ENCODE data around the gene KRT83.
A peak's percentile ranks its signal among the peaks of the same experiment; 100 is the strongest.

KRT83 gene

DNA sequence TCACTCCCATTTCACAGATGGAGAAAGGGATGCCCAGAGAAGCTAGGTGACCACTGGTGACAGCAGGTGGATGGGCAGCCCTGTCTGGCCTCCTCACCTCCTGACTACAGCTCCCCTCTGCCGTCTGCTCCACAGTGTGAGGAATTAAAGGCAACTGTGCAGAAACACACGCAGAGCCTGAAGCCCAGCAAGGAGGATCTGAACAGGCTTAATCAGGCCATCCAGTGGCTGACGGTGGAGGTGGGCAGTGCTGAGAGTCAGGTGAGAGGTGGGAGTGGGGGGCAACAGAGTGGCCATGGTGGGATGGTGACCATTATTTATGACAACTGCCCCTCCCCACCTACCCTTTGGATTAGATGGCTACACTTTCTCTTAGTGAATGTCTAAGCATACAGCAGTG, 45.5 kb downstream of the KRT83 start:
- no peak overlapping the region for H3K27ac ChIP-seq (replicated peaks)
- peaks cover 13% of the 10 kb centered on the region for H3K27me3 ChIP-seq (ENCODE audit: insufficient read depth, poor library complexity, severe bottlenecking)
- no peak for DNase-seq (ENCODE audit: low read depth in 1 of 2, low spot score in 1 of 2)
- no peak overlapping the region for H3K4me3 ChIP-seq (replicated peaks; ENCODE audit: insufficient read depth, low read length)
- no peak for TF ChIP-seq POLR2AphosphoS5 (IDR thresholded peaks at IDR 0.05; ENCODE audit: low read depth)
- TF ChIP-seq REST (IDR thresholded peaks at IDR 0.05; ENCODE audit: insufficient replicate concordance, low read depth): no peak
- TF ChIP-seq SPI1 (IDR thresholded peaks at IDR 0.05; ENCODE audit: borderline replicate concordance, low read depth): no peak
- TF ChIP-seq, protein P1, sequence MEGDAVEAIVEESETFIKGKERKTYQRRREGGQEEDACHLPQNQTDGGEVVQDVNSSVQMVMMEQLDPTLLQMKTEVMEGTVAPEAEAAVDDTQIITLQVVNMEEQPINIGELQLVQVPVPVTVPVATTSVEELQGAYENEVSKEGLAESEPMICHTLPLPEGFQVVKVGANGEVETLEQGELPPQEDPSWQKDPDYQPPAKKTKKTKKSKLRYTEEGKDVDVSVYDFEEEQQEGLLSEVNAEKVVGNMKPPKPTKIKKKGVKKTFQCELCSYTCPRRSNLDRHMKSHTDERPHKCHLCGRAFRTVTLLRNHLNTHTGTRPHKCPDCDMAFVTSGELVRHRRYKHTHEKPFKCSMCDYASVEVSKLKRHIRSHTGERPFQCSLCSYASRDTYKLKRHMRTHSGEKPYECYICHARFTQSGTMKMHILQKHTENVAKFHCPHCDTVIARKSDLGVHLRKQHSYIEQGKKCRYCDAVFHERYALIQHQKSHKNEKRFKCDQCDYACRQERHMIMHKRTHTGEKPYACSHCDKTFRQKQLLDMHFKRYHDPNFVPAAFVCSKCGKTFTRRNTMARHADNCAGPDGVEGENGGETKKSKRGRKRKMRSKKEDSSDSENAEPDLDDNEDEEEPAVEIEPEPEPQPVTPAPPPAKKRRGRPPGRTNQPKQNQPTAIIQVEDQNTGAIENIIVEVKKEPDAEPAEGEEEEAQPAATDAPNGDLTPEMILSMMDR (IDR thresholded peaks at IDR 0.05; ENCODE audit: insufficient read depth, low read length): no peak
- TF ChIP-seq GABPA (IDR thresholded peaks at IDR 0.05; ENCODE audit: low read depth): no peak

DNA sequence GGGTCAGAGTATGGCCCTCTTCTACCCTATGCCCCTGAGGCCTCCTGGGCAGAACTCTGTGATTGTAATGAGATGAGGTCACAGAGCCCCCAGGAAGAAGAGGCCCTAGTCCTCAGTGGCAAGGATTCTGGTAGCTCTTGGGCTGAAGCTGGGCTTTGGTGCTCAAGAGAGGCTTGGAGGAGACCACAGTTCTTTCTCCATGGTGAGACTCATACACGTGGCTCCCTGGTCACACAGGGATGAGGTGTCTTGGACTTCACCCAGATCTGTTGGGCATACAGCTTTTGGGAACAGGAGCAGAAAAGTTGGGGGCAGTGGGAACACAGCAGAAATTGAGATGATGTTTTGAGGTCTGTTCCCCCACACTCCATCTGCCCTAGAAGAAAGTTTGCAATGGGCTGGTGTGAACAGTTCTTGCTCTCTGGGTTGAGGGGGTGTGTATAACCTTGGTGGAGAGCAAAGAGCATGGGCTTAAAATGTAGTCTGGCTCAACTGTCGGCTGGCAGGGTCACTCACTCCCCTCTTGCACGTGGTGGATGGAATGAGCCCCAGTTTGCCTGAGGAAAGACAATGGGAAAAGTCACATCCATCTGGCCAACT, 46.6 kb downstream of the KRT83 start, which contains the start of gene KRT86:
TSS of gene KRT86 (plus strand) at position 125 of the 600 bp plus-strand sequence. CDS start 27,272 bp downstream, outside the sequence.
- DNase-seq (ENCODE audit: low read depth in 1 of 2, low spot score in 1 of 2): no peak
- H3K27me3 ChIP-seq (ENCODE audit: insufficient read depth, poor library complexity, severe bottlenecking): peaks cover 12% of the 10 kb centered on the region
- H3K4me3 ChIP-seq (replicated peaks; ENCODE audit: insufficient read depth, low read length): no peak within 1 kb of the TSS
- no peak within 1 kb of the TSS for H3K27ac ChIP-seq (replicated peaks)
- TF ChIP-seq POLR2AphosphoS5 (IDR thresholded peaks at IDR 0.05; ENCODE audit: low read depth) (no peak), GABPA (IDR thresholded peaks at IDR 0.05; ENCODE audit: low read depth) (no peak), SPI1 (IDR thresholded peaks at IDR 0.05; ENCODE audit: borderline replicate concordance, low read depth) (no peak), REST (IDR thresholded peaks at IDR 0.05; ENCODE audit: insufficient replicate concordance, low read depth) (no peak)
- TF ChIP-seq, protein P1 (IDR thresholded peaks at IDR 0.05; ENCODE audit: insufficient read depth, low read length): no peak

- Histone ChIP-seq H3K27ac (replicated peaks) (no peak overlapping the region), H3K4me3 (replicated peaks; ENCODE audit: insufficient read depth, low read length) (no peak overlapping the region), H3K27me3 (ENCODE audit: insufficient read depth, poor library complexity, severe bottlenecking) (peaks cover 2% of the 10 kb centered on the region)
- DNase-seq (ENCODE audit: low read depth in 1 of 2, low spot score in 1 of 2): peak in 1 of 2 experiments; percentile 28
- TF ChIP-seq REST (IDR thresholded peaks at IDR 0.05; ENCODE audit: insufficient replicate concordance, low read depth) (no peak), POLR2AphosphoS5 (IDR thresholded peaks at IDR 0.05; ENCODE audit: low read depth) (no peak), GABPA (IDR thresholded peaks at IDR 0.05; ENCODE audit: low read depth) (no peak), SPI1 (IDR thresholded peaks at IDR 0.05; ENCODE audit: borderline replicate concordance, low read depth) (no peak)
- TF ChIP-seq, protein P1 (IDR thresholded peaks at IDR 0.05; ENCODE audit: insufficient read depth, low read length): no peak
Measured at GRCh38 chr12:52271158-52271557, 50.0 kb downstream of the KRT83 start.
